ENCODE results near the gene CACNA2D4.

The CACNA2D4 gene

DNA sequence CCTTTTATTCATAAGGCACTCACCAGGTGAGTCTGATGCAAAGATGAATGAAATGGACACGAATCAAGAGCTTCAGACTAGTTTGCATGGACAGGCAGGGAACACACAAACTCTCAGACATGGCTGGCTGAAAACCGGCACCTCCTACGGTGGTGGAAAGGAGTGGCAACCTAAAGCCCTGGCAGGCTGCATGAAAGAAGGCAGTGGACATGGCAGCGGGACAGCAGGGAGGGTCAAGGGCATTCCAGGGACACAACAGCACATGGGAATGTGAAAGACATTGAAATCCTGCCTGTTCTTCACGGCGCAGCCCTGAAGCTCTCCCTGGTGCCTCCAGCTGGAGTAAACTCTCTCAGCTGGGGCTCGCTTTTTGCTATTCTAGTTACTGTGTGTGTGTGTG lies 114.7 kb downstream of the CACNA2D4 start:
- Histone ChIP-seq H3K9me3 (ENCODE audit: control insufficient read depth in 2 of 2, low read length in 2 of 2) (no peaks in the 10 kb centered on the region), H3K9ac (ENCODE audit: low read depth in 1 of 2, low read length in 2 of 2) (no peak overlapping the region), H3K27me3 (ENCODE audit: control insufficient read depth in 2 of 2, insufficient read depth in 2 of 2, low read length in 2 of 2) (no peaks in the 10 kb centered on the region), H3K4me3 (ENCODE audit: low read length in 2 of 2) (no peak overlapping the region), H3K4me1 (ENCODE audit: control insufficient read depth in 2 of 2, insufficient read depth in 2 of 2, low read length in 2 of 2) (no peaks in the 10 kb centered on the region), H3K36me3 (ENCODE audit: control insufficient read depth in 2 of 2, insufficient read depth in 2 of 2, low read length in 2 of 2) (no peaks in the 10 kb centered on the region), H3K27ac (ENCODE audit: low read depth in 2 of 2, low read length in 2 of 2) (no peak overlapping the region)

DNA sequence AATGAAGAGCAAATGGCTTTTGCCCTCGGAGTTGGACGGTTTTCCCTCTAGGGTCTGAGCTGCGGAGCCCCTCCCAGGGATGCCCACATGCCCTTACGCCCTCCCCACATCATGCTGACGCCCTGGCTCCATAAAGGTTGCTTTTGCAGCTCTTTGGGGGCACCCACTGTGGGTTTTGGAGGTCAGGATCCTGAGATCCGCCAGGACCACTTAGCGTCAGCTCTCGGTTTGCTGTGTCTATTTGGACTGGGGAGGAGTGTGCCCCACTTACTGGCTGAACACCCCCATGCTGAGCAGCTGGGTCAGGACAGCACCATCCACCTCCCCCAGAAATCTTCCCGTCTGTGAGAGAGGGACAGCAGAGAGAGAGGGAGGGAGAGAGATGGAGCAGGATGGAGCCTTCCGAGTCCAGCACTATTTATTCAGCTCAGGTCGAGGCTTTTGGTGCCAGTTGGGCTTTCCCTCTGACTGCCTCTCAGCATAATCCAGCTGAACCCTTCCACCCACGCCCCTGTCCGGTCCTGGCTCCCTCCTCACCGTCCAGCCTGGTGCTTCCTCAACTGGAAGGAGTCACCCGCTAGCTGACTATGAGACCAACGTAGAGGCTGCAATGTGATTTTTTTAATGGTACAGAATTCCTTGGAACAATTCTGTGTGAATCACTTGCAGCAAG lies 117.0 kb downstream of the CACNA2D4 start:
- H3K36me3 ChIP-seq (ENCODE audit: control insufficient read depth in 2 of 2, insufficient read depth in 2 of 2, low read length in 2 of 2) = no peaks in the 10 kb centered on the region
- no peak overlapping the region for H3K27ac ChIP-seq (ENCODE audit: low read depth in 2 of 2, low read length in 2 of 2)
- H3K9ac ChIP-seq (ENCODE audit: low read depth in 1 of 2, low read length in 2 of 2) = no peak overlapping the region
- H3K4me3 ChIP-seq (ENCODE audit: low read length in 2 of 2) = no peak overlapping the region
- no peaks in the 10 kb centered on the region for H3K9me3 ChIP-seq (ENCODE audit: control insufficient read depth in 2 of 2, low read length in 2 of 2)
- no peaks in the 10 kb centered on the region for H3K27me3 ChIP-seq (ENCODE audit: control insufficient read depth in 2 of 2, insufficient read depth in 2 of 2, low read length in 2 of 2)
- H3K4me1 ChIP-seq (ENCODE audit: control insufficient read depth in 2 of 2, insufficient read depth in 2 of 2, low read length in 2 of 2) = peaks cover 2 to 7% of the 10 kb centered on the region in 2 donors

DNA sequence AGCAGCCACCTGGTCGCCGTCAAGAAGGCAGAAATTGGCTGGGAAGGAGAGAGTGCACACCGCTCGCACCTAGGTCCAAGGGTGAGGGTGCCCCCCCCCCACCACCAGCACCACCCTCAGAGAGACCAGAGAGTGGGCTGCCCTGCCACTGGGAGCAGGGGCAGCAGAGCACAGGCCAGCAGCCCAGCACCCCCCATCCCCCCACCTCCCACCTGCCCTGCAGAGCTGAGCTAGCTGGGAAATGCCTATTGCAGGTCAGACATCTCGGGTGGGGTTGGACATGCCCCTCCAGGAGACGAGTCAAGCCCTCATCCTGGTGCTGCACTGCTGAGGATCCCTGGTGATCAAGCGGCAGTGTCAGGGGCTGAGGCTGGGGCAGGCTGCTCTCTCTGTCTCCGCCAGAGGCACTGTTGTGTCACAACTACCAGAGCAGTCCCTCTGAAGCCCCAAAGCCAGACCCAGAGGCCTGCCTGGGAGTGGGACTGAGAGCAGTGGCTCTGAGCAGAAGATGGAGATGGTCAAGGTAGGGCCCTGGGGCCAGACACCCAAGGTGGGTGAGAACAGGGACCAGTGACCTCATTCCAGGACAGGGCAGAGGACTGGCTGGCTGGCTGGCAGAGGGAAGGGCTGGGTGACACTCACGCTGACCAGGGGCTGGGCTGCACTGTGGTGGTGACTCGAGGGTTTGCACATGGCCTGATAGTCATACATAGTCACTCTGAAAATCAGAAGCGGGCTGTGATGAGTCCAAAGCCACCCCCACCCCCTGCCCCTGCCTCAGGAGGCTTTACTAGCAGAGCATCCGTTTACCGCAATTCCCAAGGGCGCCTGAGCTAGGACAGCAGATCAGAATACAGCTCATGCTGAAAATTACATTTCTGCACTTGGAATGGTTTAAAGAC lies 117.8 kb downstream of the CACNA2D4 start:
- H3K4me1 ChIP-seq (ENCODE audit: control insufficient read depth in 2 of 2, insufficient read depth in 2 of 2, low read length in 2 of 2) = peaks cover 5 to 12% of the 10 kb centered on the region in 2 donors
- H3K27me3 ChIP-seq (ENCODE audit: control insufficient read depth in 2 of 2, insufficient read depth in 2 of 2, low read length in 2 of 2) = no peaks in the 10 kb centered on the region
- no peaks in the 10 kb centered on the region for H3K9me3 ChIP-seq (ENCODE audit: control insufficient read depth in 2 of 2, low read length in 2 of 2)
- H3K36me3 ChIP-seq (ENCODE audit: control insufficient read depth in 2 of 2, insufficient read depth in 2 of 2, low read length in 2 of 2) = no peaks in the 10 kb centered on the region
- H3K4me3 ChIP-seq (ENCODE audit: low read length in 2 of 2) = no peak overlapping the region
- H3K9ac ChIP-seq (ENCODE audit: low read depth in 1 of 2, low read length in 2 of 2) = no peak overlapping the region
- H3K27ac ChIP-seq (ENCODE audit: low read depth in 2 of 2, low read length in 2 of 2) = no peak overlapping the region

DNA sequence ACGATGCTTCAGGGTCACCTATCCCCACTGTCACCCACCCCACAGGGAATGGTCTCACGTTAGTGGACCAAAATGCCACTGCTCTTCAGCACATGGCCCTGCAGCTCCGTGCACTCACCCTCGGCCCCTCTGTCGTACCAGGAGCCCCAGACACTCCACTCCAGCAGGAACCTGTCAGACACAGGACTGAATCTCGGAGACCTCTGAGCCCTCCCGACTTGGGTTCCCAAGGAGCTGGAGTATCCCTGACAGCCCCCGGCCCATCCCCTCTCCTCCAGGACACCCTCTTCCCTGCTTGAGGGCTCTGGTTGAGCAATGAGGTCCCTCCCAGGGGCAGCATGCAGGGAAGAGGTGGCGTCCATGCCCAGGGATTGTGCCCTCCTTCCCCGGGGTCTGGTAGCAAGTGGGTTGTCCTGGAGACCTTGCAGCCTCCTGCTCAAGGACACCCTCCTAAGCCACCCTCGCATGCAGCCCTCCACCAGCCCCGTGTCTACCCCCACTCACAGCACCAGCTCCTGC lies 118.5 kb downstream of the CACNA2D4 start:
- H3K4me3 ChIP-seq (ENCODE audit: low read length in 2 of 2) = no peak overlapping the region
- H3K27me3 ChIP-seq (ENCODE audit: control insufficient read depth in 2 of 2, insufficient read depth in 2 of 2, low read length in 2 of 2) = no peaks in the 10 kb centered on the region
- no peaks in the 10 kb centered on the region for H3K9me3 ChIP-seq (ENCODE audit: control insufficient read depth in 2 of 2, low read length in 2 of 2)
- no peak overlapping the region for H3K27ac ChIP-seq (ENCODE audit: low read depth in 2 of 2, low read length in 2 of 2)
- H3K36me3 ChIP-seq (ENCODE audit: control insufficient read depth in 2 of 2, insufficient read depth in 2 of 2, low read length in 2 of 2) = no peaks in the 10 kb centered on the region
- peaks cover 8 to 15% of the 10 kb centered on the region in 2 donors for H3K4me1 ChIP-seq (ENCODE audit: control insufficient read depth in 2 of 2, insufficient read depth in 2 of 2, low read length in 2 of 2)
- no peak overlapping the region for H3K9ac ChIP-seq (ENCODE audit: low read depth in 1 of 2, low read length in 2 of 2)

DNA sequence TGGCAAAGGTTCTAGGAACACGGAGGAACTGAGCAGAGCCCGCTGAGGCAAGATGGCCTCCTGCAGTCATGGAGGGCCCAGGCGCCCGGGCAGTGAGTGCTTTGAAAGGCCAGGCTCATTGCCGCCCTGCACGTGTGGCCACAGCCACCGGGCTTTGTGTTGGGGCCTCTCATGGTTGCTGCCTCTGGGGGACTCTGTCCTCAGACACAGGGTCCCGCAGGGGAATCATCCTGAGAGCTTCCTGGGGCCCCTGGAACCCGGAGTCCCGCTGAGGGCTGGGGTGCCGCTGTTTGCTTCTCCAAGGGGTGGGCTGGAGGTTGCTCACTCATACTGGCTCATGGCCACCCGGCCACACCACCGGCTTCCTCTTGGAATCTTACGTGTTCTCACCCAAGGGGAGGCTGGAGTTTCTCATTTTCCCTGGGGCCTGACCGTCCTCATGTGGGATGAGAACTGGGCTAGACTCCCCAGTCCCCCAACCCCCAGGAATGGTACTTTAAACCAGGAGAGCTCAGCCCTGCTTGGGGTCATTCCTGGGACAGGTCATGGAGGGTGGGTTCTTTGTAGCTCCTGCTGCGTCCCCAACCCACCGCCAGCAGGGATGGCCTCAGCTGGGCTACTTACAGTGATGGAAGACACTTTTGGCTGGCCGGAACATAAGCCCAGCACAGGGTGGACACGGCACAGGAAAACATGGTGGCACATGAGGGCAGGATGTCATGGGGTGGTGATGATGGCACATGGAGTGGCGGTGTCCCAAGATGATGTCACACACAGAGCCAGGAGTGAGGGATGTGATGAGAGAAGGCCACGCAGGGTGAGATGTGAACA lies 119.2 kb downstream of the CACNA2D4 start:
- H3K9ac ChIP-seq (ENCODE audit: low read depth in 1 of 2, low read length in 2 of 2) = no peak overlapping the region
- H3K4me1 ChIP-seq (ENCODE audit: control insufficient read depth in 2 of 2, insufficient read depth in 2 of 2, low read length in 2 of 2) = peaks cover 8 to 15% of the 10 kb centered on the region in 2 donors
- no peak overlapping the region for H3K27ac ChIP-seq (ENCODE audit: low read depth in 2 of 2, low read length in 2 of 2)
- H3K36me3 ChIP-seq (ENCODE audit: control insufficient read depth in 2 of 2, insufficient read depth in 2 of 2, low read length in 2 of 2) = no peaks in the 10 kb centered on the region
- H3K9me3 ChIP-seq (ENCODE audit: control insufficient read depth in 2 of 2, low read length in 2 of 2) = no peaks in the 10 kb centered on the region
- no peaks in the 10 kb centered on the region for H3K27me3 ChIP-seq (ENCODE audit: control insufficient read depth in 2 of 2, insufficient read depth in 2 of 2, low read length in 2 of 2)
- H3K4me3 ChIP-seq (ENCODE audit: low read length in 2 of 2) = no peak overlapping the region

DNA sequence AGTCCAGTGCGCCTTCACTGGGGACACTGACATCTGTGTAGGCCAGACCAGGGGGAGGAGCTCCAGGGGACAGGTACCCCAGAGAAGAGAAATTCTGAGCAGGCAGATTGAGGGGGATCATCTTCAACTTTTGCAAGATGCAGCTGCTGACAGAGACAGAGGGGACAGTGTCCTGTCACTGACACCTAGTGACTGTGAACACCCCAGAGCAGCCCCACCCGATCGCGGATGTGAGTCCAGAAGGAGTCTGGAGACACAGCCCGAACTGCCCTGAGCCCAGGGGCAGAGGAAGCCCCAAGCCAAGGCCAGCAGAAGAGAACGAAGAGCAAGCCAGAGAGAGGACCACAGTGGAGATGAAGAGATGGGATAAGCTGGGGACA lies 119.8 kb downstream of the CACNA2D4 start:
- Histone ChIP-seq H3K27me3 (ENCODE audit: control insufficient read depth in 2 of 2, insufficient read depth in 2 of 2, low read length in 2 of 2) (no peaks in the 10 kb centered on the region), H3K9me3 (ENCODE audit: control insufficient read depth in 2 of 2, low read length in 2 of 2) (no peaks in the 10 kb centered on the region), H3K36me3 (ENCODE audit: control insufficient read depth in 2 of 2, insufficient read depth in 2 of 2, low read length in 2 of 2) (no peaks in the 10 kb centered on the region), H3K27ac (ENCODE audit: low read depth in 2 of 2, low read length in 2 of 2) (no peak overlapping the region), H3K4me1 (ENCODE audit: control insufficient read depth in 2 of 2, insufficient read depth in 2 of 2, low read length in 2 of 2) (peaks cover 8 to 15% of the 10 kb centered on the region in 2 donors), H3K4me3 (ENCODE audit: low read length in 2 of 2) (no peak overlapping the region), H3K9ac (ENCODE audit: low read depth in 1 of 2, low read length in 2 of 2) (no peak overlapping the region)

DNA sequence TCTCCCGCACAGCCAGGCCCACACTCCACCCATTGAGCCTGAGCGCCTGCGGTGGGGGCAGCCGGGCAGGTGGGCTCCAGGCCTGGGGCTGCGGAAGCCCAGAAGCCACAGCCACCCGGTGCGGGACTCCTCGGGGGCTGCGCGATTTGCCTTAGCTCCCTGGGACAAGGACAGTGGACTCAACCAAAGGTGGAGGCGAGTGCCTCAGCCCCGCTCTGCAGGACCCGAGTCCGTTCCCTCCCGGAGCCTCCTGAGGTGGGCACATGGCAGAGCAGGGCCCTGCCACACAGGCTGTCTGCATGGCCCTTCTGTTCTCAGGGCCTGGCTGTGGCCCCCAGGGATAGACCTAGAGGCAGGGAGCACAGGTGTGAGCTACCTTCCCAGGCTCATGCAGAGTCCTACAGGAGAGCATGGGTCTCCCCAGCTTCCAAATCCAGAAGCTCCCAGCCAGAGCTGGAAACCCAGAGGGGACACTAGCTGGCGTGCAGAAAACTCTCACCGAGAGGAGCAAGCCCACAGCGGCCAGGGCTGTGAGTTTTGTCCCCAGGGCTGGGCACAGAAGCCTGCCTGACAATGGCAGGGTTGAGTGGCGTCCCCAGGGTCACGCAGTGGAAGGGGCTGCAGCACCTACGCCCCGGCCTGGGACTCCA lies 120.3 kb downstream of the CACNA2D4 start:
- H3K4me3 ChIP-seq (ENCODE audit: low read length in 2 of 2) = no peak overlapping the region
- no peaks in the 10 kb centered on the region for H3K9me3 ChIP-seq (ENCODE audit: control insufficient read depth in 2 of 2, low read length in 2 of 2)
- H3K4me1 ChIP-seq (ENCODE audit: control insufficient read depth in 2 of 2, insufficient read depth in 2 of 2, low read length in 2 of 2) = peaks cover 8 to 15% of the 10 kb centered on the region in 2 donors
- no peaks in the 10 kb centered on the region for H3K36me3 ChIP-seq (ENCODE audit: control insufficient read depth in 2 of 2, insufficient read depth in 2 of 2, low read length in 2 of 2)
- H3K9ac ChIP-seq (ENCODE audit: low read depth in 1 of 2, low read length in 2 of 2) = no peak overlapping the region
- H3K27me3 ChIP-seq (ENCODE audit: control insufficient read depth in 2 of 2, insufficient read depth in 2 of 2, low read length in 2 of 2) = no peaks in the 10 kb centered on the region
- H3K27ac ChIP-seq (ENCODE audit: low read depth in 2 of 2, low read length in 2 of 2) = peak overlapping the region in 1 of 2 donors; percentile 95

DNA sequence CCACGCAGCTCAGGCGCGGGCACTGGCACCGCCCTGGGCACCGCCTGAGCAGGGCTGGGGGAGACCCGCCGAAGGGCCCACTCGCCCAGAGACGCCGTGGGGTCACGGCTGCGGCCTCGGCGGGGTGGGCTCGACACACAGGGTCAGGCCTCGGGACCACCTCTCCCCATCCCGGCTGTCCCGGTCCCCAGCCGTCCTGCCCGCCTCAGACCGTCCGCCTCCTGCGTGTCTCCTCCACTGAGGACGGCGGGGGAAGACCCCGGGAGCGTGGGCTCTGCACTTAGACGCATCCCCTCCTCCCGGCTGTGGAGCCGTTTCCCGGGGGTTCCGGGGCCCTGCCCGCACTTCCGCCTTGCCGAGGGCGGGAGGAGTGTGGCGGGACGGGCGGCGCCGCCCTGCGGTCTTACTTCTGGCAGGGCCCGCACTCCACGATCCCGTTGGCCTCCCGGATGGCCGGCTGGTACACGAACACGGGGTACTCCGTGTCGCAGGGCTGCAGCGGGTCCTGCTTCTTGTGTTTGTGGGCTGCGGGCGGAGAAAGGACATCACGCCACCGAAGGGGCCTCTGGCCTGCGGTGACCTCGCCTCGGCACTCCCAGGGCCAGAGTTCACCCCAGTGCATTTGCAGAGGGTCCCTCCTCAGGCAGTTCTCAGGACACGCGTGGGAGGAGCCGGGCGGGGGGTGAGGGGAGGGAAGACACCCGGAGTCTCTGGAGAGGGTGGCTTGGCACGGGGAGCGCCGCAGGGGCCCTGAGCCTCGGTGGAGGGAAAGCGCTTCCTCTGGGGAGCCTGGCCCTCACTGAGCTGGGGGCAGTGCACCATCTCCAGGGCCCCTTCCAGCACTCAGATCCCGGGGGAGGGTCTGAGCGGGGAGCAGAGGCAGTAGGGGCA lies 121.2 kb downstream of the CACNA2D4 start:
- H3K27me3 ChIP-seq (ENCODE audit: control insufficient read depth in 2 of 2, insufficient read depth in 2 of 2, low read length in 2 of 2) = no peaks in the 10 kb centered on the region
- H3K9me3 ChIP-seq (ENCODE audit: control insufficient read depth in 2 of 2, low read length in 2 of 2) = no peaks in the 10 kb centered on the region
- H3K9ac ChIP-seq (ENCODE audit: low read depth in 1 of 2, low read length in 2 of 2) = peak overlapping the region; percentile 91 to 97
- H3K36me3 ChIP-seq (ENCODE audit: control insufficient read depth in 2 of 2, insufficient read depth in 2 of 2, low read length in 2 of 2) = no peaks in the 10 kb centered on the region
- H3K27ac ChIP-seq (ENCODE audit: low read depth in 2 of 2, low read length in 2 of 2) = peak overlapping the region; percentile 86 to 95
- peaks cover 8 to 15% of the 10 kb centered on the region in 2 donors for H3K4me1 ChIP-seq (ENCODE audit: control insufficient read depth in 2 of 2, insufficient read depth in 2 of 2, low read length in 2 of 2)
- peak overlapping the region; percentile 88 to 90 for H3K4me3 ChIP-seq (ENCODE audit: low read length in 2 of 2)

DNA sequence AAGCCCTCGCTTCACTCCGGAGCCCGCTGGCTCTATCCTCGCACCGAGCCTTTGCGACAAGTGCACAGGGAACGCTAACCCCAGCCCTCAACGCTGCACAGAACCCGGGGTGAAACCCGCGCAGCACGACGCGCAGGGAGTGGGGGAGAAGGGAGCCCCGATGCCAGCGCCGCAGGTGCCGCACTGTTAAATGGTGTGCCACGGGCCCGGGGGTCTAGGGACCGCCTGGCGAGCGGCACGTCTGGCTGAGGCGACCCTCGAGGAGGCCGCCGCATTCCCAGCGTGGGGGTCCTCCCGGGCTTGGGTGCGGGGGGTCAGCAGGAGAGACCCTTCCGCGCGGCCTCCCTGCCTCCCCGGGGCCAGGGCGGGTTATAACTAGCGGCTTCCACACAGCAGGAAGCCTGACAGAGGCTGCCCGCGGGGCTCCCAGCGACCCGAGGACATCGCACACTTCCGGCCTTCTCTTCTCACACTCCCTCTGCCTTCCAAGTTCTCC lies 121.9 kb downstream of the CACNA2D4 start:
- H3K9ac ChIP-seq (ENCODE audit: low read depth in 1 of 2, low read length in 2 of 2) = peak overlapping the region; percentile 91 to 97
- no peaks in the 10 kb centered on the region for H3K27me3 ChIP-seq (ENCODE audit: control insufficient read depth in 2 of 2, insufficient read depth in 2 of 2, low read length in 2 of 2)
- H3K4me1 ChIP-seq (ENCODE audit: control insufficient read depth in 2 of 2, insufficient read depth in 2 of 2, low read length in 2 of 2) = peaks cover 8 to 15% of the 10 kb centered on the region in 2 donors
- H3K4me3 ChIP-seq (ENCODE audit: low read length in 2 of 2) = peak overlapping the region; percentile 88 to 90
- no peaks in the 10 kb centered on the region for H3K9me3 ChIP-seq (ENCODE audit: control insufficient read depth in 2 of 2, low read length in 2 of 2)
- H3K27ac ChIP-seq (ENCODE audit: low read depth in 2 of 2, low read length in 2 of 2) = peak overlapping the region; percentile 86 to 95
- no peaks in the 10 kb centered on the region for H3K36me3 ChIP-seq (ENCODE audit: control insufficient read depth in 2 of 2, insufficient read depth in 2 of 2, low read length in 2 of 2)

Measured in mucosa of rectum (tissue), 2 donors.